ENCODE data around the gene IGF2R.

The IGF2R gene

DNA sequence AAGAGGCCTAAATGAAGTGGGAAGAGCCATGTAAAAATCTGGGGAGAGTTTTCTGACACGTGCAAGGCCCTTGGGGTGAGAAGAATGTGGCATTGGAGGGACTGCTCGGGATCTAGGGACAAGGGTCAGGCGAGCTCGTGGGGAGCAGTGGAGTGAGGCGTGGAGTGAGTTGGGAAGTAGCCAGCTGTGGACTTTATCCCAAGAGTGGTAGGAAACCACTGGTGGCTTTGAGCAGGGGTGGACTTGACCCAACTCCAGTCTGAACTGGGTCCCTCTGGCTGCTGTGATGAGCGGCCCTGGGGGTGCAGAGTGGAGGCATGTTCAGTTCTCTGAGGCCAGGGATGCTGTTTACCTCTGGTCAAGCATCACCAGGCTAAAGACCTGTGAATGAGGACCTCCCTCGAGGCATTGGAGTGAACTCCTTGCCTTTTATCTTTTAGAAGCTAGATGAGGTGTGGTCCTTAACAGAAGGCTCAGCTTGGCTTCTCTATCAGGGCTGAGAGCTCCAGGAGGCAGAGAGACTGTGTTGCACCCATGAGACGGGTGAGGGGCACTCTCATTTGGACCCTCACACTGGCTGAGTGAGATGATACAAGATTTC lies 173.3 kb downstream of the IGF2R start:
- H3K27me3 Mint-ChIP-seq (ENCODE audit: low read depth) = no peaks in the 10 kb centered on the region
- H3K36me3 Mint-ChIP-seq (ENCODE audit: low read depth) = no peaks in the 10 kb centered on the region

DNA sequence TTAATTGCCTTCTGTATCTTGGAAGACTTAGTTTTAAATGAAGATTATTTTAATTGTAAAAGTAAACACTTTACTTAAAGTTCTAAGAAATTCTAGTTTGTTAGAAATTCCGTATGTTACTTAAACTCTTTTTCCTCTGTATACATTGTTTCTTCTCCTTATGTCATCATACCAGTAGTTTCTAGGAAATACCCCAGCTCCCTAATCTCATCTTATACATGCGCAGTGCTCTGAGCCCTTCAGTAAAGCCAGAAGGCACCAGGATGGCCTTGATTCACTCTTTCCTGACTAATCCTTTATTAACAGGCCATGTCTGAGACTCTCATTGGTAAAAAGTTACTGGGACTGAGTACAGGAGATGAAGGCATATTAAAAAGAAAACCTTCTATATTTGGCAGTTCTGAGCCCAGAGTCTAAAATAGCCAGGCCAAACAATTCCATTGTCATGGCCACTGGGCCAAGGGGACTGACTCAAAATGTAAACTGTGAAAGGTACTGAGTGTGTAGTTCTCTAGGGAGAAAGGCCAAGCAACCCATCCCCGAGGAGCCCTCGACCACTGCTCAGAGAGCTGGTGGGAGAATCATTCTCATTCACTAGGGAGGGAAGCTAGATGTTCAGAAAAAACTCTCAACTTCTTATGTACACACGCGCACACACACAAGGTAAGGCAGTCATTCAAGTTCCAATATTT lies 177.7 kb downstream of the IGF2R start:
- Mint-ChIP-seq H3K27me3 (ENCODE audit: low read depth) (no peaks in the 10 kb centered on the region), H3K27ac (no peak overlapping the region), H3K9me3 (no peaks in the 10 kb centered on the region), H3K36me3 (ENCODE audit: low read depth) (no peaks in the 10 kb centered on the region), H3K4me3 (no peak overlapping the region), H3K4me1 (ENCODE audit: low read depth) (no peaks in the 10 kb centered on the region)
- DNase-seq (ENCODE audit: low spot score) = no peak

More for the DNA sequence above, 173.3 kb downstream of the IGF2R start:
- Mint-ChIP-seq H3K4me3 (no peak overlapping the region), H3K9me3 (no peaks in the 10 kb centered on the region), H3K27ac (no peak overlapping the region), H3K4me1 (ENCODE audit: low read depth) (peaks cover 8% of the 10 kb centered on the region)
- no peak for DNase-seq (ENCODE audit: low spot score)

DNA sequence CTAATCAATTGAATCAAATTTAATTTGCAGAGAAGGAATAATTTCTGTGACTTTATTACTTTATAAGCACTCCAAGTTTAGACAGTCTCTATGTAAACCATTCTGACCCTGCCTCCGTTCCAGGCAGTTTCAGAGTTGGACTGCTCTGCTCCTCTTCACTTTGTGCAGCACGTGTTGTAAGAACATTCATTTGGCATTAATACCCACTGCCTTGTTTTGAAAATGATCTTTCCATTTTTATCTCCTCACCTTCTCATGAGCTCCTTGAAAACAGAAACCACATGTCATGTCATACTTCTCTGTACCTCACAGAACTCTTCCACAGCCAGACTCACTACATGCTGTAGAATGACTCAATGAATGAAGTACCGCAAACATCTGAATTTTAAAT lies 178.3 kb downstream of the IGF2R start:
- Mint-ChIP-seq H3K27me3 (ENCODE audit: low read depth) (no peaks in the 10 kb centered on the region), H3K4me3 (no peak overlapping the region), H3K27ac (no peak overlapping the region)

DNA sequence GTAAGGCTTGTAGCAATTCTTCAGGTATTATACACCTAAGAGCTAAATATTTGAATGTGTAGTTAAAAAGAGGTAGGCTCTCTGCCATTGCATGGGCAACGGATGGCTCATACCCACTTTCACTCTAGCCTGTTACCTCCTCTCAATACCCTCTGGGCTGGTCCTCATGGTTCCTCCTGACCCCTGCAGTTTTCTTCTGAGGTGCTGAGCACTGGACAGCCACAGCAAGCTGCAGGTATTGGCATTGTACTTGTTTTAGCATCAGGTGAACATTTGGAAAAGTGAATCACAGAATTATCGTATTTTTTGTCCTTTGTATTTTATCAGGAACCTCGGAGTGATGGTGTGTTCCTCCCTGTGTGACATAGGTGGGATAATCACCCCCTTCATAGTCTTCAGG lies 185.6 kb downstream of the IGF2R start:
- no peak overlapping the region for H3K27ac Mint-ChIP-seq
- H3K27me3 Mint-ChIP-seq (ENCODE audit: low read depth) = no peaks in the 10 kb centered on the region
- H3K9me3 Mint-ChIP-seq = no peaks in the 10 kb centered on the region
- no peaks in the 10 kb centered on the region for H3K36me3 Mint-ChIP-seq (ENCODE audit: low read depth)
- DNase-seq (ENCODE audit: low spot score) = no peak
- H3K4me3 Mint-ChIP-seq = no peak overlapping the region
- H3K4me1 Mint-ChIP-seq (ENCODE audit: low read depth) = no peaks in the 10 kb centered on the region

More for the DNA sequence above, 178.3 kb downstream of the IGF2R start:
- Mint-ChIP-seq H3K4me1 (ENCODE audit: low read depth) (no peaks in the 10 kb centered on the region), H3K9me3 (no peaks in the 10 kb centered on the region), H3K36me3 (ENCODE audit: low read depth) (no peaks in the 10 kb centered on the region)
- DNase-seq (ENCODE audit: low spot score) = no peak

DNA sequence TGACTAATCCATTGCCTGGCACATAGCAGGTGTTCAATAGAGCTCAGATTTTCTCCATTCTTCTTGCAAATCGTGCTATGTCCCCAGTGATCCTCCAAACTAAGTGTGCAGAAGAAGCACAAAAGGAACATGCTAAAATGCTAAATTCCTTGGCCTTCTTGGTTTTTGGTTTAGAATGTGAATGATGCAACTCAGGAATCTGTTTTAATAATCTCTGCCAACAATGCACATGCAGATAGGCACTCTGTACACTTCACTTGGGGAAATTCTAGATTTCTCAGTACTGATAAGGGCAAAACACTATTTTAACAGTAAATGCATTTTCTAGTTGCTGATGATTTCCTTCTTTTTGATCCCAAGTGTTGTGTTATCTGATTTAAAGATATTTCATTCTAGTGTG lies 188.0 kb downstream of the IGF2R start:
- Mint-ChIP-seq H3K27ac (no peak overlapping the region), H3K4me1 (ENCODE audit: low read depth) (no peaks in the 10 kb centered on the region), H3K4me3 (no peak overlapping the region), H3K36me3 (ENCODE audit: low read depth) (no peaks in the 10 kb centered on the region), H3K9me3 (no peaks in the 10 kb centered on the region), H3K27me3 (ENCODE audit: low read depth) (no peaks in the 10 kb centered on the region)
- no peak for DNase-seq (ENCODE audit: low spot score)

DNA sequence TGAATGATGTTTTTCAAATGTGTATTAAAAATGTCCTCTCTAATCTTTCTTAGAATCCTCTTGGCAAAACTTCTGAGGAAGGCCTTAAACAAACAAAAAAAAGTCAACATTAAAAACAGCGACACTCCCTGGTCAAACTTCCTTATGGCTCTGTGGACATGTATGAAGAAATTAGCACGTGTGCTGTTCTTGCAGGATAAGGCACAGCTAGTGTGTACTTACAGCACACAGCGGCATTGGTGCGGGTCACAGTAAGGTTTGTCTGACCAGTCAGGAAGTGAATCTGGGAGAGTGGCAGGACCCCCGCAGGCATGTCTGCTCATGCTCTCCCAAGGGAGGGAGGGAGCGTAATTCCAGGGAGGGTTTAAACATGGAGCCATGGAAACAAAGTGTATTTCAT lies 191.6 kb downstream of the IGF2R start:
- Mint-ChIP-seq H3K9me3 (no peaks in the 10 kb centered on the region), H3K4me3 (no peak overlapping the region), H3K27me3 (ENCODE audit: low read depth) (no peaks in the 10 kb centered on the region), H3K27ac (no peak overlapping the region), H3K36me3 (ENCODE audit: low read depth) (no peaks in the 10 kb centered on the region), H3K4me1 (ENCODE audit: low read depth) (no peaks in the 10 kb centered on the region)
- DNase-seq (ENCODE audit: low spot score) = no peak

Measured in T-helper 2 cell treated with Interferon-gamma antibody and Interleukin-4, amounts not matched to agents 5 μg/mL and 100 μg/mL, for 36 hours (primary cell).